SK-N-SH treated with all-trans-retinoic acid at 6 μM for 48 hours (cell line): ENCODE results near the gene COA7.

Experiments
- ATAC-seq: fragments of 200-7000 bp; cut with Tn5 transposase; 3 replicates; pipeline ENCODE4 v1.9.1; 2020; ENCODE audit warnings: mild to moderate bottlenecking, moderate library complexity
- ARNTL ChIP-seq: fragments of 450-650 bp; formaldehyde crosslinking; IDR thresholded peaks from 2 replicates; pipeline ENCODE4 v1.5.0; 2020; ENCODE audit warnings: low read depth, mild to moderate bottlenecking, moderate library complexity, borderline replicate concordance
- BACH2 ChIP-seq: fragments of 250-450 bp; sonication (Bioruptor Pico); IDR thresholded peaks from 2 replicates; pipeline ENCODE4 v1.9.0; 2021; ENCODE audit warnings: mild to moderate bottlenecking, borderline replicate concordance
- CSDC2 ChIP-seq: fragments of 250-450 bp; sonication (Bioruptor Pico); IDR thresholded peaks from 2 replicates; pipeline ENCODE4 v1.5.0; 2020; ENCODE audit warnings: mild to moderate bottlenecking, moderate library complexity
- CSRNP3 ChIP-seq: fragments of 250-450 bp; sonication (Bioruptor Pico); IDR thresholded peaks from 2 replicates; pipeline ENCODE4 v1.5.1; 2021; ENCODE audit warnings: mild to moderate bottlenecking, moderate library complexity
- ESRRG ChIP-seq: fragments of 250-450 bp; sonication (Bioruptor Pico); IDR thresholded peaks from 2 replicates; pipeline ENCODE4 v1.6.1; 2021; ENCODE audit warnings: mild to moderate bottlenecking
- GLIS3 ChIP-seq: fragments of 250-450 bp; sonication (Bioruptor Pico); IDR thresholded peaks from 2 replicates; pipeline ENCODE4 v1.5.0; 2020; ENCODE audit warnings: mild to moderate bottlenecking, moderate library complexity
- ISL1 ChIP-seq: fragments of 250-450 bp; sonication (Bioruptor Pico); IDR thresholded peaks from 2 replicates; pipeline ENCODE4 v2.1.2; 2022; ENCODE audit warnings: mild to moderate bottlenecking, moderate library complexity
- PATZ1 ChIP-seq: fragments of 250-450 bp; sonication (Bioruptor Pico); IDR thresholded peaks from 2 replicates; pipeline ENCODE4 v1.8.0; 2020; ENCODE audit warnings: mild to moderate bottlenecking, moderate library complexity, borderline replicate concordance
- POU6F1 ChIP-seq: fragments of 250-450 bp; sonication (Bioruptor Pico); IDR thresholded peaks from 2 replicates; pipeline ENCODE4 v1.8.0; 2021; ENCODE audit warnings: low read depth, mild to moderate bottlenecking, moderate library complexity, borderline replicate concordance
- RARB ChIP-seq: fragments of 250-450 bp; sonication (Bioruptor Pico); IDR thresholded peaks from 2 replicates; pipeline ENCODE4 v1.8.0; 2021; ENCODE audit warnings: mild to moderate bottlenecking, moderate library complexity
- SNAI2 ChIP-seq: fragments of 250-450 bp; sonication (Bioruptor Pico); IDR thresholded peaks from 2 replicates; pipeline ENCODE4 v1.5.0; 2020; ENCODE audit warnings: mild to moderate bottlenecking, moderate library complexity
- TCF4 ChIP-seq: fragments of 250-450 bp; sonication (Bioruptor Pico); IDR thresholded peaks from 2 replicates; pipeline ENCODE4 v1.8.0; 2021; ENCODE audit warnings: mild to moderate bottlenecking, moderate library complexity, borderline replicate concordance
- TSHZ2 ChIP-seq: fragments of 250-450 bp; sonication (Bioruptor Pico); IDR thresholded peaks from 2 replicates; pipeline ENCODE4 v1.5.0; 2020; ENCODE audit warnings: mild to moderate bottlenecking, moderate library complexity
- ZFP3 ChIP-seq: fragments of 250-450 bp; sonication (Bioruptor Pico); IDR thresholded peaks from 2 replicates; pipeline ENCODE4 v1.5.0; 2020; ENCODE audit warnings: mild to moderate bottlenecking, moderate library complexity
- ZFP30 ChIP-seq: fragments of 450-650 bp; formaldehyde crosslinking; IDR thresholded peaks from 2 replicates; pipeline ENCODE4 v1.5.0; 2022; ENCODE audit warnings: mild to moderate bottlenecking, moderate library complexity
- ZNF70 ChIP-seq: fragments of 450-650 bp; formaldehyde crosslinking; IDR thresholded peaks from 2 replicates; pipeline ENCODE4 v1.5.0; 2020; ENCODE audit warnings: mild to moderate bottlenecking, moderate library complexity
- ZNF8 ChIP-seq: fragments of 450-650 bp; formaldehyde crosslinking; IDR thresholded peaks from 2 replicates; pipeline ENCODE4 v1.5.0; 2020; ENCODE audit warnings: mild to moderate bottlenecking, moderate library complexity

Gene COA7

GRCh38 chr1:52659356-52659755, 38.8 kb downstream of the COA7 start (continued):
- TF ChIP-seq TSHZ2 (CRISPR knock-in tag): no peak
- no peak for TF ChIP-seq CSDC2 (CRISPR knock-in tag)
- TF ChIP-seq ZFP30: no peak
- no peak for TF ChIP-seq RARB (CRISPR knock-in tag)
- TF ChIP-seq GLIS3 (CRISPR knock-in tag): no peak
- no peak for TF ChIP-seq ZFP3 (CRISPR knock-in tag)
- TF ChIP-seq PATZ1 (CRISPR knock-in tag): no peak
- TF ChIP-seq, all 23 proteins: peak for 0

GRCh38 chr1:52658795-52659194, 39.4 kb downstream of the COA7 start:
- ATAC-seq: no peak
- no peak for TF ChIP-seq ZNF8 (CRISPR knock-in tag)

- no peak for ATAC-seq
- TF ChIP-seq ESRRG (no peak), SNAI2 (CRISPR knock-in tag) (no peak), RARB (CRISPR knock-in tag) (no peak), BACH2 (CRISPR knock-in tag) (no peak), ARNTL (no peak), POU6F1 (no peak), CSRNP3 (no peak), TCF4 (CRISPR knock-in tag) (no peak), ISL1 (CRISPR knock-in tag) (no peak)
These were observed 40.4 kb downstream of the COA7 start for GRCh38 chr1:52657702-52658101.

- no peak for ATAC-seq
- TF ChIP-seq RARB (CRISPR knock-in tag): no peak
- no peak for TF ChIP-seq PATZ1 (CRISPR knock-in tag)
- TF ChIP-seq ZNF70: no peak
- TF ChIP-seq ISL1 (CRISPR knock-in tag): no peak
- no peak for TF ChIP-seq ZFP3 (CRISPR knock-in tag)
- TF ChIP-seq TSHZ2 (CRISPR knock-in tag): no peak
- no peak for TF ChIP-seq ESRRG
- TF ChIP-seq ZNF8 (CRISPR knock-in tag): no peak
- no peak for TF ChIP-seq ARNTL
- no peak for TF ChIP-seq POU6F1
These were observed 44.1 kb downstream of the COA7 start for GRCh38 chr1:52654063-52654462.
